GM04504 (cell line): ENCODE results near the gene SPPL2B.

Experiments used
- DNase-seq: peaks from one replicate; pipeline ENCODE4 v3.0.0-alpha.2; 2012; ENCODE audit warnings: low read depth

SPPL2B gene

DNA sequence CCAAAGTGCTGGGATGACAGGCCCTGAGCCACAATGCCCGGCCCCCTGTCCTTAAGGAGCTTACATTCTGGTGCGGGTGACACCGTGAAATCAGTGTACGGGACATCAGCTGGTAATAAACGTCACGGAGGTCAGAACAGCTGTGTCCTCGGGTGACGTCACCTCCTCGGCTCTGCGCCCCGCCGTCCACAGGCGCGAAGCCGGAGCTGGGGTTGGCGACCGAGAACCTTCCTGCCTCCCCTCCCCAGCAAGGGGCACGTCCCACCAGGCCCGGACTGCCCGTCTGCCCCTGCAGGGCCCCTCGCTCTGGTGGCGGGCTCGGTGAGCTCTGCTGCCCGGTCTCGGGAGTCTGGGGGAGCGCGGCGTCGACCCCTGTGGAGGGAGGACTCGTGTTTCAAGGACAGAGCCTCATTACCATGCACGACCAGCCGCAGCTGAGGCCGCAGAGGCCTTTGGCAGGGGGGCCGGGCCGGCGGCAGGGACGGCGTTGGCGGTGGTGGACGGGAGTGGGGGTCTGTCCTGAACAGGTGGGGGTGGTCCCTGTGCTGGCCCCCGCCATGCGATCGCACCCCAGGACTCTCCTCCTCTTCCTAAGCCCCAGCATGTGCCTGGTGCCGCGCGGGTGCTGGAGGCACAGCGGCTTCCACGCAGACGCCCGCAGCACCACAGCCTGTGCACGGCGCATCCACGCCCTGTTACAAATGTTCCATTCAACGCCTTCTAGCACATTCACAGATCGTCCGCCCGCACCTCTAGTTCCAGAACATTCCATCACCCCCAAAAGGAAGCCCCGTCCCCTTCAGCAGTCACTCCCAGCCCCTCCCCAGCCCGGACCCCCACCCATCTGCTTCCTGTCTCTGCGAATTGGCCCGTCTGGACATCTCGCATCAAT lies 25.9 kb upstream of the SPPL2B start:
- DNase-seq = no peak

DNA sequence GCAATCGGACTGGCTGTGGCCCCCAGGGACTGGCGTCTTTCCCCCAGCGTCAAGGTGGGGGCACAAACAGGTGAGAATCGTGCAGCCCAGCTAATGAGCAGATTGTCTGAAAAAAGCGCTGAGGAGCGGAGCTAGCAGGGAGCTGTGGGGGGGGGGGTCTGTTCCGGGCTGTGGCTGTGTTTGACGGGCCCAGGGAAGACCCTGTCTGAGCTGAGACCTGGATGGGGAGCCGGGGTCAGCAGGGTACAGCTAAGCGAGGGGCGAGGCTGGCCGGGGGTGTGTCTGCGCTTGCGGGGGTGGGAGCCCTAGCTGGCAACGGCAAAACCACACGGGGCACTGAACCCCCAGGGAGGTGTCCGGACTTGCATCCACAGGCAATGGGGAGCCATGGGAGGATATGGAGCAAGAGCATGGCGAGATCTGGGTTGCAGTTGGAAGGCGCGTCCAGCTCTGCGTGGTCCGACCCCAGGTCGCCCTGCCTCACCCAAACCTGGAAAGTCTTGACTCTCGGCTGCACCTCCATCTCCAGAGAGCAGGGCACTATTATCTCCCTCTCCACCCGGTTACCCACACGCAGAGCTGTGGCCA lies 25.2 kb upstream of the SPPL2B start:
- DNase-seq = no peak

DNA sequence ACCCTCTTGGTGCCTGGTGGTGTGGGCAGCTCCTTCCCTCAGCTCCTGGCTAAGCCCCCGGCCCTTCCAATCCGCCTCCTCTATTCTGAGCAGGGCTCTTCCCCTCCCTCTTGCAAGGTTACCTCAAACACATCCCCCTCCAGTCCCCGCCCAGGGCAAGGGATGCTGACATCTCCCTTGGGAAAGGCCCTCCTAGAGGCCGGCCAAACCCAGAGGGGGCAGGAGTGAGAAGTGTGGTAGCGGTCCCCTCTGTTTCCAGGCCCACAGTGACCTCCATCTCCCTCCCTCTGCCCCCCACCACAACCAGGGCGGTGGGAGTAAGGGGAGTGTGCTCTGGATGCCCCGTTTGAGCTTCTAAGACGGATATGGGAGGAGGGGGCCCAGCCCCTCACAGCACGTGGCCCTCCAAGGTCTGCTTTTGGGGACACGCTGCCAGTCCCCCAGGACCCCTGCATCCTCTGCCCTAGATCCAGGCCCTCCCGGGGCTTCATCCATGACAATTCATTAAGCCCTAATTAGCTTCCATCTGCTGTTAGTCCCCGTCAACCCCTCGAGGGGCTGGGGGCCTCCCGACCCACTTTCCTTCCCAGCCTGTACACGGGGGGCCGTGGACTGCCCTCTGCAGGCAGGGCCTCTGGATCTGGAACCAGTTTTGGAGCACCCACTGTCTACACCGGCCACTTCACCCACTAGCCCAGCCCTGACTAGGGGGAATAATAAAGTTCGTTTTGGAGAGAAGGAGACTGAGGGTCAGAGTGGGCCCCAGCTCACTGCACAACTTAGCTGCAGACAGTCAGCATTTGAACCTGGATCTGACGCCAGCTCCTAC lies 22.8 kb upstream of the SPPL2B start:
- no peak for DNase-seq

DNA sequence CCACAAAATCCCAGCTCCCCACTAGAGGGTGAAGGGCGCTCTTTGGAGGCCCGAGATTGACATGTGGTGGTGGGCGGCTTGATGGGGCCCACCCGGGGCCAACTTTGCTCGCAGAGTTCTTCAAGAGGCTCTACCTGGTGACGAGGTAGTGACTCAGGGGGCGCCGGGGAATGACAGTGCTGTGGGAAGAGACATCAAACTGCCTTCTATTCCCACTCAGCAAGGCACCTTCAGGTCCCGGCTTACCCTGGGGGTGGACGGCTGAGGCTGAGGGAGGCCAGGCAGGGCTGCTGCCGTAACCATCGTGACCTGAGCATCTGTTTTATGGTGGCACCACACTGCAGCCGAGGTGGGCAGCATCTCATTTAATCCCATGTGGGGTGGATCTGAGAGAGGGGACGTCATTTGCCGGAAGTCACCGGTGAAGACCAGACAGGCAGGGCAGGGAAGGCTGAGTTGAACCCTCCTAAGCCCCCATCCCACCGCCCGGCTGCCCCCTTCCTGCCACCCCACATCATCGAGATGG lies 22.1 kb upstream of the SPPL2B start:
- no peak for DNase-seq

DNA sequence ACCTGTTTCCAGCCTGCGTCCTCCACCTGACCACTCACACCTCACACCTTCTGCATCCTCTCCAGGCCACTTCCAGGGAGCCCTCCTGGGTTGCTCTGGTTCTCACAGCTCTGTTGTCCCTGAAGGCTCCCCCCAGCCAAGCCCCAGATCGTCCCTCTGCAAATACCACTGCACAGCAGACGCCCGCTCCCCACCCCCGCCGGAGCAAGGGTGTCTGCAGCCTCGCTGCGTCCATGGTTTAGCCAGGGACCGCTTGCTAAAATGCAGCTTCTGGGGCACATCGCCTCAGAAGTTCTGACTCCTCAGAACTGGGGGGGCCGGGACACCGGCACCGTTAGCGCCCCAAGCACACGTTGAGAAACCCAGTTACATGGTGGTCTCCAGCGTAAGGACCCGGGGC lies 21.5 kb upstream of the SPPL2B start:
- no peak for DNase-seq

DNA sequence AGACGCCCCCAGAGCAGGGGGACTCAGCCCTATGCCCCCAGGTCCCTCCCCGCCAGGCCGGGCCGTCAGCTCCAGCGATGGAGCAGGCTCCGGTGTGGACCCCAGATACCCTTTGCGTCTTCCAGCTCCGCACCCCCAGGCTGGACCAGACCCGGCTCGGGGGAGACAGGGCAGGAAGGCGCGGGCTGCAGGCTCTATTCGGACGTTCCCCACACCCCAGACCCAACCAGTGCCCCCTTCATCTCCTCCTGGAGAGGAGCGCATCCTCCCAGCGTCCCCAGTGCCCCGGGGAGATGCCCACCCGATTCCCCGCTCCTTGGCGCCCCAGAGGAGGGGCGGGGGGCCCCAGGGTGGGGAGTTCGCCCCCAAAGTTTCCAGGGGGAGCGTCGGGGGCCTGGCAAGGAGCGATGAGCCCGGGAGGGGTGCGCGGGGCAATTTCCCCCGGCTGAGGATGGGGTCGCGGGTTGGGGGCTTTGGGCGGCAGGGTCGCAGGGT lies 20.9 kb upstream of the SPPL2B start:
- DNase-seq = no peak

DNA sequence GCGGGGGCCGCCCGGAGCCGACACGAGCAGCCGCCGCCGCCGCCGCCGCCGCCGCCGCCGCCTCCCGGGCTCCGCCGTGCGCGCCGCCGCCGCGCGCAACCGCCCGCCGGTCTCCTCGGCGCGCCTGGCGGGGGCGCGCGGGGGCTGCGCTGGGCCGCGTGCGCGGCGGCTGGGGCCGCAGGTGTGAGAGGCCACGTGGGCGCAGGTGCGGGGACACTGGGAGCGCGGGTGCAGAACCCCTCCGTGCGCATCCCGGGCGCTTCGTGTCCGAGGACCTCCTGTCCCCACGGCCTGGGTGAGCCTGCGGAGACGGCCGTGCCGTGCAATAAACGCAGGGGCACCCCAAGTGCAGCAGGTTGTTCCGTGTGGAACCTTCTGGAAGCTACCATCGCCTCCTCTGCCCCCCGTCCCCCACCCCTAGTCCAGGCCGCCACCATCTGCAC lies 20.3 kb upstream of the SPPL2B start, which contains the start of gene LINGO3:
Gene LINGO3 (minus strand): TSS at position 41 of the 443 bp plus-strand sequence. CDS start 16,378 bp downstream, outside the sequence.
- no peak for DNase-seq

DNA sequence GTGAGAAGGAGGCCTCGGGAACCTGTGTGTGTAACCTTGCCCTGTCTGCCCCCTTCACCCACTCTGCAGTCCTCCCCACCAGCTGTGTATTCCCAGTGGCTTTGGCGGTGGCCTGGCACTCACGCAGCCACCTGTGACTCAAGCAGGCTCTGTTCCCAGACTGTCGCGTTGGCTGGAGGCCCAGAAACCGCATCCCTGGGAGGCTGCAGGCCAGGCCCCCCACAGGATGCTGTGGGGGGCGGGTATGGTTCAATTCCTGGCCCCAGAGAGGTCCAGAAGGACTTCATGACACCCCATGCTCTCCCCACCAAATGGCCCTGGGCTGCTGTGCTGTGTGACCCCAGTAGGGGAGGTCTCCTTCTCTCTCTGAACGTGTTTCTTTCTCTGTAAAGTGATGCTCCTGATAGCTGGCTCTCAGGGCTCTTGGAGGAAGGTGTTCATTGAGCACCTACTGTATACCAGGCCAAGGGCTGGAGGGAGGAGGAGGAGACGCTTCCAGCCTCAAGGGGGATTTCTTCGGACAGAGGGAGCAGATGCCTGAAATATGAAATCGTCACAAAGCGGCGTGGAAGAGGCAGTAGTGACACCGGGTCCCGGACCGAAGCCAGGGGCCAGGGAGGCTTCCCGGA lies 18.6 kb upstream of the SPPL2B start:
- no peak for DNase-seq

DNA sequence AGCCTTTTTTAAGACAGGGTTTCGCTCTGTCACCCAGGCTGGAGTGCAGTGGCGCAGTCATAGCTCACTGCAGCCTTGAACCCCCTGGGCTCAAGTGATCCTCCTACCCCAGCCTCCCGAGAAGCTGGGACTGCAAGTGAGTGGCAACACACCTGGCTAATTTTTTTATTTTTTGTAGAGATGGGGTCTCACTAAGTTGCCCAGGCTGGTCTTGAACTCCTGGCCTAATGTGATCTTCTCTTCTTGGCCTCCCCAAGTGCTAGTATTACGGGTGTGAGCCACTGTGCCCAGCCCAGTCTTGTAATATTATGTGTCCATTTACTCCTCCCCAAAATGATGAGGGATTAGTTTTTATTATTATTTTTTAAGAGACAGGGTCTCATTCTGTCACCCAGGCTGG lies 17.4 kb upstream of the SPPL2B start:
- no peak for DNase-seq

DNA sequence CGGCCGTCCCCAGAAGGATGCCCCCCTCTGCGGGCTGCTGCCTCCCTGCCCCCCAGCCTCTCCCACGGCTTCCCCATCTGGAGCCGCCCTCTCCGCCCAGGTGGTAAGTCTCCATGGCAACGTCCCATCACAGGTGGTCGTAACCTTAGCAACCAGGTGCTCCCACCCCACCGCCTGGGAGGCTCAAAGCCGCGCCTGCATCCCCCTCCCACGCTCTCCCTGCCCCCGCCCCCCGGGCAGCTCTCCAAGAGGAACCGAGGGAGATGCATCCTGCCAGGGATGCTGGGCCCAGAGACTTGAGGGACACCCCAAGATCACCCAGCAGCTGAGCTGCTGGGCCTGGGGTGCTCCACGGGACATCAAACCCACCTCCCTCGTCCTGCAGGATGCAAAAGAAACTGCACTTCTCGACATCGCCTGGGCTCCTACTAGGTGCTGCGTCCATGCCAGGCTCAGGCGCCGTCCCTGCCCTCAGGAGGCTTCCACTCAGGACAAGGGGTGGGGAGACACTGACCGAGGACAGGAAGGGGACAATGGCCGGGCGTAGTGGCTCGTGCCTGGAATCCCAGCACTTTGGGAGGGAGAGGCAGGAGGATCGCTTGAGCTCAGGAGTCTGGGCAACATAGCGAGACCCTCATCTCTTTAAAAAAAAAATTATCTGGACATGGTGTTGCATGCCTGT lies 15.5 kb upstream of the SPPL2B start:
- DNase-seq = no peak

DNA sequence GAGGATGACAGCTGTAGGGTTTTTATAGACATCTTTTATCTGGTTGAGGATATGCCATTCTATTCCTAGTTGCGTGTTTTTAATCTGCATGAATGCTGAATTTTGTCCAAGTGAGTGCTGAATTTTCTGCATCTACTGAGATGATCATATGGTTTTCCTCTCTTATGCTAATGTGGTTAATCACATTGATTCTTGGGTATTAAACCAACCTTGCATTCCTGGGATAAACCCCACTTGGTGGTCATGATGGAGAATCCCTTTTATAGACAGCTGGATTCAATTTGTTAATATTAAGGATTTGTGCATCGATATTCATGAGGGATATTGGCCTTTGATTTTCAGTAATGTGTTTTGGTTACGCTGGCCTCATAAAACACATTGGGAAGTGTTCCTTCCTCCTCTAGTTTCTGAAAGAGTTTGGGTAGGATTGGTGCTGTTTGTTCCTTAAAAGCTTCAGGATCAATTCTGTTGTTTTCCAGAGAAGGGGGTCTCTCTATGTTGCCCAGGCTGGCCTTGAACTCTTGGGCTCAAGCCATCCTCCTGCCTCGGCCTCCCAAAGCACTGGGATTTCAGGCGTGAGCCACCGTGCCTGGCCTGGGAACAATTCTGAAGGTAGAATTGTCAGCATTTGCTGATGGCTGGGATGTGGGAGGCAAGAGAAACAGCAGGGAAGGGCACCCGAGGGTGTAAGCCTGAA lies 13.2 kb upstream of the SPPL2B start:
- no peak for DNase-seq

DNA sequence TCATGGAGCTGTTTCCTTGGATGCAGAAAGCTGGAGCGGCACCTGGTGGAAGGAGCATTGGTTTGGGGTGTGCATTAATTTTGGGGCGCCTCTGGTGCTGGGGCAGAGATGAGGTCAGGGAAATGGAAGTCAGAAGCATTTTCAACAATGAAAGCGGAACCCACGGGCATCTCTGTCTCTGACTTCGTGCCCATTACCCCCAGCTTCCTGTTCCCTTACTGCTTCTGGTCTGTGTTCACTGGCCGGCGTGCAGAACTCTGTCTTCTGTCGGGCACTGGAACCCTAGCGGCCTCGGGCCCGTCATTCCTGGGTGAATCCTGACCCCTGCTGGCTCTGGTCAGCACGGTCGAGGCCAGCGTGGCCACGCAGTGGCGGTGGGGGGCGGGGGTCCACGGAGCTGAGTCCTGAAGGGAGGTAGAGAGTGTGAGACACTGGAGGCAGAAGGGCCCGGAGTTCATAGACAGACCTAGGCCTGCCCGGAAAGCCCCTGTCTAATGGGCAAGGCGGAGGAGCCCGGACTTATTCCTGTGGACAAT lies 12.6 kb upstream of the SPPL2B start:
- peak; percentile 42 for DNase-seq

DNA sequence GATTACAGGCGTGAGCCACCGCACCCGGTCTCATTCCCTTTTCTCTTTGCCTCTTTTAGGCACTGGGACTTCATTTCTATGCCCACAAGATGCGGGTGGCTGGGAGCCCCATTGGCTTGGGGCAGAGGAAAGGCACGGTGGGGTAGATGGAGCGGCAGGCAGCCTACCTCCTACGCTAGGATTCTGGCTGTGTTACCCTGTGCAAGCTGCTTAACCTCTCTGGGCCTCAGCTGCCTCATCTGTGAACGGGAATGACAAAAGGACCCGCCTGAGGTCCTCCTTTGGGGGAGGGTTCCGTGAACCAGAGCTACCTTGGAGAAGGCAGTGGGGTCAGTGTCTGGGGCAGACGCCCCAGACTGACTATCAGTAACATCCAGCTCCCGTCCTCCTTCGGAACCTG lies 11.2 kb upstream of the SPPL2B start:
- DNase-seq = no peak

DNA sequence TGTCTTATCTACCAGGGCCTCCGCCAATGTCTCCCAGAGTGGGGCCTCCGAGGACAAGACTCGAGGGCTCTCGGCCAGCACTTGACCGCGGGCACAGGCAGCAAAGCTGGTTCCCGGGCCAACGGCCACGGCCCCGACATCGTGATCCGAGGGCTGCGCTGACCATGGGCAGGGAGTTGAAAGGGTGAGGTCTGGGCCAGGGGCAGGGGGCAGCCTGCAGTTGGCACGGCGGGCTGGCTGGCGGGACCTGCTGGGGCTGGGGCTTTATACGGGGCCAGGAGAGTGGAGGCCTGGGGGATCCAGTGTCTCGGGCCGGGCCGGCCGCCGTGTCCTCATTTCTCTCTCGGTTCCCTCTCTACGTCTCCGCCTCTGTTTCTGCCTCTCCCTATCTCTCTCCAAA lies 10.7 kb upstream of the SPPL2B start:
- no peak for DNase-seq

DNA sequence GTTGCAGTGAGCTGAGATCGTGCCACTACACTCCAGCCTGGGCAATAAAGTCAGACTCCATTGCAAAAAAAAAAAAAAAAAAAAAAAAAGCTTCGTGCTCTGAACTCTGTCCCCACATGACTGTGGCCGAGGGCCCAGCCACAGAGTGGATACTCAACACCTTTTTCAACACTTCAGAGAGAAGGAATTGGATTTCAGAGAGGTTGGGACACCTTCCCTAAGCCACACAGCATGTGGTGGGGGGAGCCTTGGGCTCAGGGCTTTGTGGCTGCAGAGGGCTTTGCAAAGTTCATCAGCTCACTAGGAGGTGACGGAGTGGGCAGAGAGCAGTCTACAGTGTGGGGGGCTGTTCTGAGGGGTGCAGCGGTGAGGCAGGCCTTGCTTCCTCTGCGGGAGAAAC lies 9.6 kb upstream of the SPPL2B start:
- DNase-seq = no peak

DNA sequence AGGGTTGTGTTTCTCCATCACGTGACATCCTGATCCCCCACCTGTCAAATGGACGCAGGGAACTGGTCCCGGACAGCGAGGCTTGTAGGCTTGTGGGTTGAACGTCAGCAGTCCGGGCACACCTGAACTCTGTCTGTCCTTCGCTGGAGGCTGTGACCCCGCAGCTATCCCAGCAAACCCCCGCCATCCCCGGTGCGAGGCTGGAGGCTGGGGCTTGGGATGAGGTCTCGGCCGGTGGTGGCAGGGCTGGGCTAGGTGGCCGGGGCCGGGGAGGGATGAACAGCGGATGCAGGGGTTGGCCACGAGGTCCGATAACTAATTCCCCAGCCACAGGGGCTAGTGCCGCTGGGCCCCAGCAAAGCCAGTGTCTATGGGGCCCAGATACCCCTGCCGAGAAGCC lies 8.9 kb upstream of the SPPL2B start:
- no peak for DNase-seq

DNA sequence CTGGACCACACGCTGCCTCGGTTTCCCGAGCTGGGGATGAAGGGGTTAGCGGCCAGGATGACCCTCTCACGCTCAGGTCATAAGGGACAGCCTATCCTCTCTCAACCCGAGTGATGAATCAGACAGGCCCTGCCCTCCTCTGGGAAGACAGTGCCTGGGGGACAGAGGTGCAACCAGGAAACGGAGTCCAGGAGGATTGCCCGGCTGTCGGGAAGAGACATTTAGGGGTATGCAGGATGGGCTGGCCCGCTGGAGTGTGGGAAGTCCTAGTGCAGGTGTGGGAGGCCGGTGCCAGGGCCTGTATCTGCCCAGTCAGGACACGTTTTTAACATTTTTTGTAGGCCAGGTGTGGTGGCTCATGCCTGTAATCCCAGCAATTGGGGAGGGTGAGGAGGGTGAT lies 8.4 kb upstream of the SPPL2B start:
- no peak for DNase-seq

DNA sequence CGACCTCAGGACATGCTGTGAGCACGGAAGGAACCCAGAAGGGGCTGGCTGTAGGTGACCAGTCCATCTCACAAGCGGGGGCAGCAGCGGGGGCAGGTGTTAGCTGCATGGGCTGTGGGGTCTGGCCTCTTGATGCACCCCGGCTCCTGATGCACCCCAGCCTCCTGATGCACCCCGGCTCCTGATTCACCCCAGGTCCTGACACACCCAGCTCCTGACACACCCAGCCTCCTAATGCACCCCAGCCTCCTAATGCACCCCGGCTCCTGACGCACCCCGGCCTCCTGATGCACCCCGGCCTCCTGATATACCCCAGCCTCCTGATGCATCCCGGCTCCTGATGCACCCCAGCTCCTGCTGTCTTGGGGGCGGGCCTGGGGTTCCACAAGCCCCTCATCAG lies 7.5 kb upstream of the SPPL2B start:
- no peak for DNase-seq

DNA sequence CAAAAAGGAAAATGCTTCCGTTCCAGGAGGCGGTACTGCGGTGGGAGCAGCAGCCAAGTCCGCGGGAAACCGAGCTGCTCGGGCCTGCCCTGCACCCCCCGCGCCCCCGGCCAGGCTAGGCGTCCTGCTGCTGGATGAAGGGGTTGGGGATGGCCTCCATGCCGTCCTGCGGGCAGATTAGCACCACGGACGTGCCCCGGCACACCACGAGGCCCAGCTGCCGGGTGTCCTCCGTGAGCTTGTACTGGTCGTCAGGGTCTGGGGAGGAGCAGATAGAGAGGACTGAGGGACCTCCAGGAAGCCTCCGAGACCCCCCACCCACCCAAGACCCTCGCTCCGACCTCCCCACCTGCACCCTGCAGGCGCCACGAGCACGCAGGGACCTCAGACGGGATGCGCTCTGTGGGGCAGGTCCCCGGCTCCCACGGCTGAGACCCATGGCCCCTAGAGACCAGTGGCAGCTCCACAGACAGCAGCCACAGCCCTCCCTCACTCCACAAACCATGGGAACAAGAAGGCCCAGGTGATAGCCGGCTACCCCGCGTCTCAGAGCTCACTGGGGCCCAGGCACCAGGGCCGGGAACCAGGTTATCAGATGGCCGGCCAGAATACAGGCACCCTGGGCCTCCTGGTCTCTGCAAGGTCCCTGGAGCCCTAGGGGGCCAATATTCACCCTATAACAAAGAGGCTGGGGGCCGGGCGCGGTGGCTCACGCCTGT lies 6.8 kb upstream of the SPPL2B start:
- DNase-seq = no peak

DNA sequence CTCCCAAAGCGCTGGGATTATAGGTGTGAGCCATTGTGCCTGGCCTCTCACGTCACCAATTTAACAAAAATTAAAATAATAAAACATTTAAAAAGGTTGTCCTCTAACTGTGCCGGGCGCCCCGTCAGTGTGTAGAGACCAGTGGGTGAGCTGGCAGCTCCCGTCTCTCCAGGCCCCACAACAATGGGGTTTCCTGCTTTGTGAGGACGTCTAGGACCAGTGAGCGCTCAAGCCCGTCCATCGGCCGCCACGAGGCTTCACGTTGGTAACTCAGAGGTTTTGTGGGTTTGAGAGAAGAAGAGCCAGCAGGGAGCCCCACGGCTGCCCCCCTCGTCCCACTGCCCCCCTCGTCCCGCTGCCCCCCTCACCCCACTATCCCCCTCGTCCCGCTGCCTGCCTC lies 4.8 kb upstream of the SPPL2B start:
- no peak for DNase-seq
